Embryonic facial prominence (tissue), 1 donor: Measurements from ENCODE around the gene RILPL2.
"Not testable (repeated sequence)": the region's sequence is repeated elsewhere in the genome, so short reads cannot be mapped to it uniquely, and the experiment has no call there.

Experiments used
- DNase-seq: peaks from one replicate; pipeline ENCODE4 v3.0.0-alpha.2; 2016; ENCODE audit errors: extremely low spot score

The RILPL2 gene

DNA sequence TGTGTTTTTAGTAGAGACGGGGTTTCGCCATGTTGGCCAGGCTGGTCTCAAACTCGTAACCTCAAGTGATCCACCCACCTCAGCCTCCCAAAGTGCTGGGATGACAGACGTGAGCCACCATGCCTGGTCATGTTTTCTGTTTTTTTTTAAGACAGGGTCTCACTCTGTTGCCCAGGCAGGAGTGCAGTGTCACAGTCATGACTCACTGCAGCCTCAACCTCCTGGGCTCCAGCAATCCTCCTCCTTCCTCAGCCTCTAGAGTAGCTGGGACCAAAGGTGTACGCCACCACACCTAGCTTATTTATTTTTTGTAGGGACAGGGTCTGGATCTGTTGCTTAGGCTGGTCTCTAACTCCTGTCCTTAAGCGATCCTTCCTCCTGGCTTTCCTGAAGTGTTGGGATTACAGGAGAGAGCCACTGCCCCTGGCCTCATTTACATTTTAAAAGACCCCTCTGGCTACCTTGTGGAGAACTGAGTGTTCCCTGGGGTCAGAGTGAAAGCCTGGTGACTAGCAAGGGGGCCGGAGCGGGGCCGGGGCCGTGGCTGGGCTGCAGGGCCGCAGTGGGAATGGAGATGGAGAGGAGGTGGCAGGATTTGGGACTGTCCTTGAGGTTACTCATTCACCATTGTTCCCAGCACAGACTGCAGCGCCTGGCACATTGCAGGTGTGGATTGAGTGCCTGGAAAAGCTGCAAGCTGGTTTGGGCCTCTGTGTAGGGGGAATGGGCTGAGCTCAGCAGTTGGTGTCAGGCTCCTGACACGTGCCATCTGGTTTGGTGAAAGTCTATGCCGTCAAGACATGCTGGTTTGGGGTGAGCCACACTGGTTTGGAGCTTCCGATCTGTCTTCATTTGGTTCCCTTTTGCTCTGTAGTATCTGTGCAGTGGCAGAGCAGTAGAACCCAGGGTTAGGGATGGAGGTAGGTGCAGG lies 34.5 kb downstream of the RILPL2 start:
- no peak for DNase-seq

DNA sequence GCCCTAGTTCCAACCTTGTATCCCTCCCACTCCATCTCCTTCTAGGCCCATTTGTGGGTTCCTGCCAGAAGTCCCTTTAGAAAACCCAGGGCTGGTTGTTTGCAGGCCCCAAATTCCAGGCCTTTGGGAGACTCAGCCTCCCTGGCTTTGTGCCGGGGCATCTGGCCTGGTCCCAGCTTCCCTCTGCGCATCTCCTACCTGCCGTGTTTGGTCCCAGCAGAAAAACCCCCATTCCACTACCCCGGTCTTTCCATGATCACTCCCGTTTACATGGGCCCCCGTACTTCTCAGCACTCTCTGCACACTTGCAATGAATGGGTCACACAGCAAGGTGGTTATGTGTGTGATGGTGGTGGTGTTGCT lies 37.2 kb downstream of the RILPL2 start:
- no peak for DNase-seq

DNA sequence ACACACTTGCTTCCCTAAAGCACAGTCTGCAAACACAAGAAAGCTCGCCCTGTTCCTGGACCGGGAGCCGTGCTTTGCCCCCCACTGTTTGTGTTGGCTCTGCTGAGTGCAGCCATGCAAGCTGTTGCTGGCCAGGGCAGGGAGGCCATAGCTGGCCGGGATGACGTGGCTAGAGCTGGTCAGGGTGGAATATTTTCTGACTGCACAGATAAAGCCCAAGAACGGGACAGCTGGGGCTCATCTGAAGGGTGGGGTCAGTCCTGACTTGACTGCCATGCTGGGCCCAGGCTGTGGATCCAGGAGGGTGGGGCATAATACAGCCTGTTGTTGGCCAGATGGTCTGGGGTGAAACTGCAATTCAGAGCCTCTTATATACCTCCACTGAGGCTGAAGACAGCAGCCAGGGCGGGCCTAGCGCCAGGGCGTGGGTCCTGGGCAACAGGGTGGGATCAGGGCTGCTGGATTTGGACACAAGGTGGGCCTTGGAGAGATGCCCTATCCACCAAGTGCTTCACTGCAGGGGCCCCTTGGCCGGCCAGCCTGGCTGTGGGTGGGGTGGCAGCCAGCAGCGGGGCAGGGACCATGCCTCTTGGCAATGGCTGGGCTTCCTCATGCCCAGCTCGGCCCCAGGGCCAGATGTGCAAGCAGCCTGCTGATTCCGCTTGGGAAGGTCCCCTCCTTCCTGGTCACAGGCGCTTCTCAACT lies 37.8 kb downstream of the RILPL2 start:
- DNase-seq, result no peak

DNA sequence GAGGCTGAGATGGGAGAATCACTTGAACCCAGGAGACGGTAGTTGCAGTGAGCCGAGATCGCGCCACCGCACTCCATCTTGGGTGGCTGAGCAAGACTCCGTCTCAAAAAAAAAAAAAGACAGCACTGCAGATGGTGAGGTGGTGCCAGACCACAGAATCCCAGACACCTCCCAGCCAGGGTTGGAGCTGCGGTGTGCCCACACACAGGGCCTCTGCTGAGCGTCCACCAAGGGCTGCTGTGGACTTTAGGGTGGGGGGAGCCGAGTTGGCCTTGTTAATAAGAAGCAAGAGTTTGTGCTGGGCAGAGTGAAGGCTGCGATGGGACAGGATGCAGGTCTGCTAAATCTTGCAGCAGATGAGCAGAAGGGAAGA lies 38.3 kb downstream of the RILPL2 start:
- no peak for DNase-seq

DNA sequence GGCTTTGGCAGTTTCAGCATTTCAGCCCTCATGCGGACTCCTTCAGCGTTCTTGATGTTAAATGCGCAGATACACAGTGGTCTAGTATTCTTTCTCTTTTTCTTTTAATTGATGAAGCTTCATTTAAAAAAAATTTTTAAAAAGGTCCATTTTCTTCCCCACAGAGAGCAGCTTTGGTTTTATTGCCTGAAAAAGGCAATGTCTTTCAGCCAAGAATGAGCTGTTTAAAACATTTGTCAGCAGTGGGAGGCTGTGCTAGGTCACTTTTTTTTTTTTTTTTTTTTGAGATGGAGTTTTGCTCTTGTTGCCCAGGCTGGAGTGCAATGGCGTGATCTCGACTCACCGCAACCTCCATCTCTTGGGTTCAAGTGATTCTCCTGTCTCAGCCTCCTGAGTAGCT lies 39.1 kb downstream of the RILPL2 start:
- no peak for DNase-seq

DNA sequence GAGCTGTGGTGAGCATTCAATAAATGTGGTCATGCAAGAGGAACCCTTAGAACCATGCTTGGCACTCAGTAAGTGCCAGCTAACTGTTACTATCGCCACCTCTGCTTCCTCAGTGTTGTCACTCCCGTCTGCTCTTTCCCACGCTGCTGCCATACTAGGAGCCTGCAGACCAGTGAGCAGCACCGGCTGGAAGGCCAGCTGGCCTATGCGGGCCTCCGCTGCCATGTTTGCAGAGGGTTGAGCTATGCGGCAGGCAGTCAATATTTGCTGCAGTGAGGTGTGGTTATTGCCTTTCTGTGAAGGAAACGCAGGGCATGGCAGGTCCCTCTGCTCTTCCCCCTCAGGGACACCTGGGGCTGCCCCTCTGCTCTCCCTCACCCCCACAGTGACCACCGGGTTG lies 39.5 kb downstream of the RILPL2 start:
- no peak for DNase-seq

DNA sequence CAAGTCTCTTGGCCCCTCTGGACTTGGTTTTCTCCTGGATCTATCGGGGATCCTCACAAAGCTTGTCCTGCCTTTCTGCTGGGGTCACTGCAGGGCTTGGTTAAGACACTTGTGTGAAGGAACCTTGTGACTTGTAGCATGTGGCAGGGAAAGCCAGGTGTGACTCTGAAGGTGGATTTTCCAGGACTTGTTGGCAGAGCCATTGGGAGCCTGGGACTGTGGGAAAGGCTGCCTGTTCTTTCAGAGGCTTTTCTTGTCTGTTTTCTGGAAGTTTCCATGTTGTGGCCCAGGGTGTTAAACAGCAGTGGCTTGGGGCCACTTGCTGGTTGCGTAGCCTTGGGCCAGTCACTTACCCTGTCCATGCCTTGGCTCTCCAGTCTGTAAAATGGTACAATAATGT lies 39.9 kb downstream of the RILPL2 start:
- DNase-seq, result no peak

DNA sequence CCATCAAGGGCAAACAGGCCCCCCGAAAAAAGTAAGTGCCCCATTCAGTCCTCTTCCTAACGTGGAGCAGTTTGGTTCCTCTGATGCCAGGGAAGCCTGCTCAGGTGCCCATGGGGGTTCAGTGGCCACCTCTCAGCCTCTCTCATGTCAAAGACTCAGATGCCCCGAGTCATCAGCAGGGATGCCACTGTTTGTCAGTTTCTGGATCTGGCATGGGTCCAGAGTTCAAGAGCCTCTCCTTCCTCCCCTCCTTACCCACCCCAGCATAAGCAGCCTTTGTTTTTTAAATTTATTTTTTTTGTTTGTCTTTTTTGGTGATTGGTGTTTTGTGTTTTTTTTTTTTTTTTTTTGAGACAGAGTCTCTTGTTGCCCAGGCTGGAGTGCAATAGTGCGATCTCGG lies 41.2 kb downstream of the RILPL2 start:
- no peak for DNase-seq

DNA sequence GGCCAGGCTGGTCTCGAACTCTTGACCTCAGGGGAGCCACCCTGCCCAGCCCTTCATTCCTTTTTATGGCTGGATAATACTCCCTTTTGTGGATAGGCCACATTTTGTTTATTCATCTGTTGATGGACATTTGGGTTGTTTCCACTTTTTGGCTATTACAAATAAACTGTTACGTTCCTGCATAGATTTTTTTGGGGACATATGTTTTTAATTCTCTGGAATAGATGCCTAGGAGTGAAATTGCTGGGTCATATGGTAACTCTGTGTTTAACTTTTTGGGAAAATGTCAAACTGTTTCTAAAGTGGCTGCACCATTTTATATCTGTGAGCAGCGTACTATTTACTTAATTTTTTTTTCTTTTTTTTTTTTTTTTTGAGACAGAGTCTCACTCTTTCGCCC lies 42.7 kb downstream of the RILPL2 start:
- DNase-seq, result no peak

DNA sequence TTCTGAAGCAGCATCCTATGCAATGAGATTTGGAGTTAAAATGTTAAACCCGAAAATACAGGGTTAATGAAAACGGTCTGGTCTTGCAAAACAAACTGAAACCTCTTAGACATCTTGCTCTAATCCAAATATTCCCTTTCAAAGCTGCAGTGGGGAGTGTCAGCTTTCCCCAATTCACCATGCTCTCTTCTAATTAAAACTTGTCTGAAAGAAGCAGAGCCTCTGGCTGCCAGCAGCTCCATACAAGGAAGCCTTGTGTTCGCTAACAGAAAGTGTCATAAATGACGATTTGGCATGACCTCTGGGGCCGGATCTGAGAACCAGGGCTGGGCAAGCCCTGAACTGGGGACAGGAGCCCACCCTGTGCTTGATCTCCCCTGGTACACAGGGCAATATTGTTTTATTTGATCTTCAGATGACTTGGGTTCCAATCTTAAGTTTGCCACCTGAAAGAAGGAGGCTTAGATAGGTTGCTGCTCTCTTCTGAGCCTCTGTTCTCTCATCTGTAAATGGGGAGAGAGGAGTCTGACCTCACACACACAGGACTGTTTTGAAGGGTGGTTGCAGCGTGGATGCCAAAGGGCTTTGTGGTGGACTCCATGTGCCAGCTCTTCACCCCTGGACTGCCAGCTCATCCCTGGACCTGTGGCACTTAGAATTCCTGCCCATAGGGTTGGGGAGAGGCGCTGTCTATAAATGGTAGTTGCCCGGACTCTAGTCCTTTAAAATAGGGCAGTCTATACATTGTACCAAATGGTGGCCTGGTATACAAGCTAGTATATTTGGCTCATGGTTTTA lies 44.7 kb downstream of the RILPL2 start:
- no peak for DNase-seq

DNA sequence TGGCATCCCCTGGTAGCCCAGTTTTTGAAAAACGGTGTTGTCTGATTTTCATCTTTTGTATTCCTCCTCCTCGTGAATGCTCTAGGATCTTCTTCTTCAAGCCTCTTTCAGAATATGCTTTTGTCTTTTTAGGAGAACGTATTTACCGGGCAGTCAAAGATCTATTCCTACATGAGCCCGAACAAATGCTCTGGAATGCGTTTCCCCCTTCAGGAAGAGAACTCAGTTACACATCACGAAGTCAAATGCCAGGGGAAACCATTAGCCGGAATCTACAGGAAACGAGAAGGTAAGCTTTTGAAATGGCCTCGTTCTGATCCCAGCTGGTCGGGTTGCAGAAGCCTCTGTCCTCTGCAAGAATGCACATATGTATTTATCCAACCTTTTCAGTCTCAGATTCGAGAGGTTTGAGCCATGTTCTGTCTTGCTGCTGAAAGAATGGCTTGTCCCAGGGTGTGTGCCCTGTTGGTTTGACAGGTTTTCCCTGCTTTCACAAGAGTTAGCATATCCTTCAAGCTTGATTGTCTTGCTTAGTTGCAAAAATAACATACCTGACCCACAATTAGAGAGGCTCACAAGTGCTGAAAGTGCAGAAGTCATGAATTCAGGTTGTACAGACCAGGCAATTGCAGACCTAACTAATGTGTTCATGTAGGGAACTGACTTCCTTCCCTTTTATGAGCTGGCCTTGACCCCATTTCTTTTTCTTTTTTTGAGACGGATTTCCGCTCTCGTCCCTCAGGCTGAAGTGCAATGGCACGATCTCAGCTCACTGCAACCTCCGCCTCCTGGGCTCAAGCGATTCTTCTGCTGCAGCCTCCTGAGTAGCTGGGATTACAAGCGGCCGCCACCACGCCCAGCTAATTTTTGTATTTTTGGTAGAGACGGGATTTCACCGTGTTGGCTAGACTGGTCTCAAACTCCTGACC lies 45.7 kb downstream of the RILPL2 start:
- DNase-seq, result no peak

DNA sequence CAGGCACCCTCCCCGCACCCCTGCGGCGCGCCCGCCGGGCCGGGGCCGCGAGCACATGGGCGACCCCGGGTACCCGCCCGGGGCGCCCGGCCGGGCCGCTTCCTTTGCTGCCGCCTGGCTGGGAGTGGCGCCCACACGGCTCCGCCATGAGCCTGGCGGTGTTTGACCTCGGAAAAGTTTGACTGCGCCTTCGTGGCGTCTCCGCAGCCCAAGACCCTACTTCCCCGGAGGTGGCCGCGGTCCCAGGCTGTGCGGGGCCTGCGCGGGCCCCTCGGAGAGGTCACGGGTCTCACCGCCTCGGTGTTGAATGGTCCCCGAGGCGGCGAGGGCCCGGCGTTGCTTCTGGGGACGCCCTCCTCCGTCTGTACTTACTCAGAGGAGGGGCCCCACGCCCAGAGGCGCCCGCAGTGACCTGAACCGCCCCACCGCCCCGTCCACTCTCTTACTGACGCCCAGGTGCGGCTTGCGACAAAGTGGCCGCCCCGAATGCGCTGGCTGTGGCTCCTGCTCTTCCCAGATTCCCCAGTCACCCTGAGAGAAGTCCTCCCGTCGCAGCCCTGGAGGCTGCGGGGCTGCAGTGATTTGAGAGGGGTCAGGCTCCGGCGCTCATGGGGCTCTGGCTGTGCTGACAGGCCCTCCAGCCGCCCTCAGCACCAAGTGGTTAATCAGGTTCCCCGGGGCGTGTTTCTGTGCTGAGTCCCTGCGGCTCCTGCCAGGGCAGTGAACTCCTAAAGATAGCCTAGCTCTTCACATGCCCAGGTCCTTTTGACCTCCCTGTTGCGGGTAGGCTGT lies 46.7 kb downstream of the RILPL2 start:
- DNase-seq, result no peak

DNA sequence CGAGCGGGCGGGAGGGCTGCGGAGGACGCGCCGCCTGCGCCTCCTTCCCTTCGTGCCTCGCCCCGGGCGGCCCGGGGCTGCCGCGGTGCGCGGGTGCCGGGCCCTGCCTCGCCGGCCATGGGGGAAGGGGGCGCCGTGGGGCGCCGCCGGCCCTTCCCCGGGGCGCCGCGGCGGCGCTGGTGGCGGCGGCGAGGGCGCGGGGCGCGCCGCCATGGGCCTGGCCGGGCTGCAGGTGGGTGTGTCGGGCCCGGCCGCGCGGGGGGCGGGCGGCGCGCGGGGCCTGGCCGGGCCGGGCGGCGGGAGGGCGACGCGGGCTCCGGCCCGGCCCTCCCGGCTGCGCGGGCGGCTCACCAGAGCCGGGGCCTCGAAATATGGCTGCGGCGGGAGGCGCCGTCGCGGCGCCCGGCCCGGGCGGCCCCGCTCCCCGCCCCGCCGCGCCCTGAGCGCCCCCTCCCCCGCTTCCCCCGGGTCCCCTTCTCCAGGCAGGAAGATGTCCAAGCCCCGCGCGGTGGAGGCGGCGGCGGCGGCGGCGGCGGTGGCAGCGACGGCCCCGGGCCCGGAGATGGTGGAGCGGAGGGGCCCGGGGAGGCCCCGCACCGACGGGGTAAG lies 47.4 kb downstream of the RILPL2 start:
- DNase-seq, result no peak

DNA sequence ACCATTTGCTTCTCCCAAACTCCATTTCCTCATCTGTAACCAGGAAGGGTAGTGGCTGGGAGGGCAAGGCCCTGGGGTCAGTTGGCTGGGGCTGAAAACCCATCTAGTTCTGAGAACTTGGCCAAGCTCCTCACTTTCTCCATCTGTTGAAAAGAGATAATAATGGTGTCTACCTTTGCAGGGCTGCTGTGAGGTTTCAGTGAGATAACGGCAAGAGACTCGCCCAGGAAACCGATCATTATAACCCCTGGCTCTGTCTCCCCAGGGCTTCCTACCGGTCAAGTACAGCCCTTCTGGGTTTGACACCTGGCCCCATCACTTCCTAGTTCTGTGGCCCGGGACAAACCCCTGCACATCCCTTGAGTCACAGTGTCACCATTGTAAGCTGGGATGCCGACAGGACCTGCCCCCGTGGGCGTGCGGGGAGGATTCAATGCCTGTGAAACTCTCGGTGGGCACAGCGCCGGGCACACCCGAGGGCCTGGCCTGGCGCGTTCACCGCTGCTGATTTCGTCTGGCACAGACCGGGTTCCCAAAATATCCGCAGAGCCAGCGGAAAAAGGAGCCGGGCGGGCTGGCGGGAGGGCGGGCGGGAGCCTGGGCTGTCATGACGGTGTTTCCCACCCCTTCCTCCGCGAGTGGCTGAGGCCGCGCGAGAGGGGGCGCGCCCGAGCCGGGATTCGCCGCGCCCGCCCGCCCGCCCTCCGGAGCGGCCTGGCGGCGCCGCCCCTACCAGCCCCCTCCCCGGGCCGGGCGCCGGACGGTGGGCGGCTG lies 48.1 kb downstream of the RILPL2 start:
- DNase-seq, result peak; percentile 50

DNA sequence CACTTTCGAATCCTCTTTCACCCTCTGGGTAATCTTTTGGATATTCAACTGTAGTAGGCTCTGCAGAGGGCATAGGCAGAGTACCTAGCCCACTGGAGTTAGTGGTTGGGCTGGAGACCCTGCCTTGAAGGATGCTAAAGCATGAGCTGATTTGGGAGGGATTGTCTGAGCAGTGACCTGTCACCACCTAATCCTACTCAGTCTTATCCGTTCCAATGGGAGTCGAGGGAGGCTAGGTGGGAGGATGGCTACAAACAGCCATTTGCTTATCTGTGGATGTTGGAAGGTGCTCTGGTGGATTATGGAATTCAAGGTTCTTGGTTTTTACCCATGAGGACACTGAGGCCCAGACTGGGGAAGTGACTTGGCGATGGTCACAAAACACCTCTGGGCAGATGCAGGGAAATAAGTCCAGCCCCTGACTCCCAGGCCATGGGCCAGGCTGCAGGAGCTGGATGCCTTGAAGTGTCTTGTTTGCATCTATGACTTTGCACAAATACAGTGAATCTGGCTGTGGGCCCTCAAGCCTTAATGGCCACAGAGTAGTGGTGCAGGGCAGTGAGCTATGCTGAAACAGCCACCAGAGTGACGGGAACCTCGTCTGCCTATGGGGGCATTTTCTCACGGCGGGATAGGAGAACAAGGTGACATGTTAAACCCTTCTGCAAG lies 48.8 kb downstream of the RILPL2 start:
- no peak for DNase-seq

DNA sequence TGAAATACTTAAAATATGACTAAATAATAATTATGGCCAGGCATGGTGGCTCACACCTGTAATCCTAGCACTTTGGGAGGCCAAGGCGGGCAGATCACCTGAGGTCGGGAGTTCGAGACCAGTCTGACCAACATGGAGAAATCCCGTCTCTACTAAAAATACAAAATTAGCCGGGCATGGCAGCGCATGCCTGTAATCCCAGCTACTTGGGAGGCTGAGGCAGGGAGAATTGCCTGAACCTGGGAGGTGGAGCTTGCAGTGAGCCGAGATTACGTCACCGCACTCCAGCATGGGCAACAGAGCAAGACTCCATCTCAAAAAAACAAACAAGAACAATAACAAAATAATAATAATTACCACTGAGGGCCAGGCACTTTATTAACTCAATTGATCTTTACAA lies 50.9 kb downstream of the RILPL2 start:
- not testable (repeated sequence) for DNase-seq

DNA sequence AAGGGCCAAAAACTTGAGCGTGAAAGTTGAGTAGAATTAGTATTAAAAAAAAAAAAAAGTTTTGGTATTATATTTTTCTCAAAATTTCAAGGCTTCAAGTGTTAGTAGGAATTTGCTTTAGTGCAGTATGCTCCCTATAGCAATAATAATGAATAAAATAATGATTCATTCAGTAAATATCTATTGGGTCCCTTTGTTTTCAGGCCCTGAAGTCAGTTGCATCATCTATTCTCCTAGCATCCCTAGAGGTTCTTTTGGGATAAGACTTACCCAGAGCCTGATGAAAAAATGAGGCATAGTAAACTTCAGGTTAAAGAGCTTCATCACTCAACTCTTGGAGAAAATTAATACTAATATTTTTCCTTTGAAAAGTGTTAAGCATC lies 51.5 kb downstream of the RILPL2 start:
- DNase-seq, result no peak

DNA sequence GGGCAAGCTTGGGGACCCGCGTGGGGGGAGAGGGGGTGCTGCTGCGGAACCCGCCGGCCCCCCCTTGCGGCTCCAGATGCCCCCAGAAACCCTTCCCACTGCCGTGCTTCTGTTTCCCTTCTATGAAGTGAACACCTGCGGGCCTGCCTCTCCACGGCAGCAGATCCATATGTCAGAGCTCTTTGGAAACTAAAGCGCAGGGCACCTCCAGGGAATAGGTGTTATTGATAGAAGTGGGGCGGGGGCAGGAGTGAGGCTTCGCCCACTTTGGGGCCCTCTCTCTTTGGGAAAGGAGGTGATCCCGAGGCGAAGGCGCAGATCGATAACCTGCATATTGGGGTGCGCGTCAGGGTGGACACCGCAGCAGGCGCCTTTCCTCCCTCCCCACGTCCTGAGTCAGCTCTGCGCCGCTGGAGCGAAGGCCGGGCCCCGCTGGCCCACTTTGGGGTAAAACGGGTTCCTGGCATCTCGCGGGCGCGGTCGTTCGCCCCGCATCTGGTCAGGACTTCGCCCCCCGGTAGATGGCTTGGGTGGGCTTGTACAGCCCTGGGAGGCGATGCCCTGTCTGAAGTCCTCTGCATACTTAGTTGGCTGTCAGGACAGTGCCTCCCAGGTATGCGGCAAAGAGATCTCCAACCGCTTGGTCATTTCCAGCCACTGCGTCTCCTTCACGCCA lies 52.0 kb downstream of the RILPL2 start:
- no peak for DNase-seq
